Central memory CD8-positive, alpha-beta T cell (primary cell): ENCODE measurements around the gene CORIN.

Experiments
- ATAC-seq: fragments of 150-1000 bp; cut with Tn5 transposase; replicated peaks from 2 replicates; pipeline ENCODE4 v1.10.0; 2022; ENCODE audit warnings: mild to moderate bottlenecking, moderate FRiP score, moderate number of reproducible peaks; ENCODE audit not compliant: poor library complexity, severe bottlenecking; ENCODE audit errors: extremely low read depth
- DNase-seq, 2 donors: peaks; one replicate each; pipeline ENCODE4 v3.0.0; 2021; ENCODE audit warnings: low spot score in 2 of 2
- H3K27ac Mint-ChIP-seq: one replicate; pipeline ENCODE4 v1.8.0; 2022; ENCODE audit warnings: low read depth, mild to moderate bottlenecking, moderate library complexity, mixed read lengths
- H3K27me3 Mint-ChIP-seq: one replicate; pipeline ENCODE4 v1.8.0; 2022; ENCODE audit warnings: mixed read lengths
- H3K36me3 Mint-ChIP-seq: one replicate; pipeline ENCODE4 v1.8.0; 2022; ENCODE audit warnings: mild to moderate bottlenecking, moderate library complexity, mixed read lengths; ENCODE audit not compliant: insufficient read depth
- H3K4me1 Mint-ChIP-seq: one replicate; pipeline ENCODE4 v1.8.0; 2022; ENCODE audit warnings: mixed read lengths
- H3K4me3 Mint-ChIP-seq: one replicate; pipeline ENCODE4 v1.8.0; 2022; ENCODE audit warnings: mild to moderate bottlenecking, moderate library complexity, mixed read lengths
- H3K9me3 Mint-ChIP-seq: one replicate; pipeline ENCODE4 v1.8.0; 2022; ENCODE audit warnings: mixed read lengths

The CORIN gene

GRCh38 chr4:47829438-47829837, 8.4 kb downstream of the CORIN start:
- Mint-ChIP-seq H3K36me3 (no peaks in the 10 kb centered on the region), H3K4me1 (peaks cover 5% of the 10 kb centered on the region)
- no peak for ATAC-seq

GRCh38 chr4:47827343-47828047, 10.4 kb downstream of the CORIN start:
- H3K4me3 Mint-ChIP-seq = no peak overlapping the region
- no peak for DNase-seq
- peaks cover 5% of the 10 kb centered on the region for H3K4me1 Mint-ChIP-seq
- peak; percentile 63 for ATAC-seq
- H3K9me3 Mint-ChIP-seq = no peaks in the 10 kb centered on the region
- H3K27ac Mint-ChIP-seq = peak overlapping the region; percentile 9
- no peaks in the 10 kb centered on the region for H3K36me3 Mint-ChIP-seq
- peaks cover 4% of the 10 kb centered on the region for H3K27me3 Mint-ChIP-seq

More at GRCh38 chr4:47829438-47829837, 8.4 kb downstream of the CORIN start:
- Mint-ChIP-seq H3K4me3 (no peak overlapping the region), H3K9me3 (no peaks in the 10 kb centered on the region), H3K27me3 (no peaks in the 10 kb centered on the region), H3K27ac (no peak overlapping the region)
- no peak for DNase-seq

GRCh38 chr4:47824840-47825239, 13.0 kb downstream of the CORIN start:
- H3K36me3 Mint-ChIP-seq = no peaks in the 10 kb centered on the region
- H3K4me3 Mint-ChIP-seq = no peak overlapping the region
- peaks cover 20% of the 10 kb centered on the region for H3K27me3 Mint-ChIP-seq
- no peak for ATAC-seq
- no peak overlapping the region for H3K27ac Mint-ChIP-seq
- DNase-seq = no peak
- no peaks in the 10 kb centered on the region for H3K9me3 Mint-ChIP-seq
- H3K4me1 Mint-ChIP-seq = peaks cover 5% of the 10 kb centered on the region

GRCh38 chr4:47819178-47819577, 18.7 kb downstream of the CORIN start:
- Mint-ChIP-seq H3K4me3 (no peak overlapping the region), H3K9me3 (no peaks in the 10 kb centered on the region), H3K27ac (peak overlapping the region; percentile 14), H3K27me3 (peaks cover 33% of the 10 kb centered on the region), H3K36me3 (peaks cover 1% of the 10 kb centered on the region), H3K4me1 (peaks cover 7% of the 10 kb centered on the region)
- DNase-seq = no peak
- no peak for ATAC-seq

GRCh38 chr4:47817275-47817674, 20.6 kb downstream of the CORIN start:
- ATAC-seq (no peak), DNase-seq (no peak)
- Mint-ChIP-seq H3K27ac (no peak overlapping the region), H3K36me3 (peaks cover 1% of the 10 kb centered on the region), H3K9me3 (no peaks in the 10 kb centered on the region), H3K4me3 (no peak overlapping the region), H3K27me3 (peaks cover 40% of the 10 kb centered on the region), H3K4me1 (peaks cover 7% of the 10 kb centered on the region)

- Mint-ChIP-seq H3K4me1 (peaks cover 7% of the 10 kb centered on the region), H3K27ac (no peak overlapping the region), H3K9me3 (no peaks in the 10 kb centered on the region), H3K27me3 (peaks cover 37% of the 10 kb centered on the region), H3K4me3 (no peak overlapping the region), H3K36me3 (peaks cover 1% of the 10 kb centered on the region)
- ATAC-seq (no peak), DNase-seq (no peak)
Measured at GRCh38 chr4:47816748-47817147, 21.1 kb downstream of the CORIN start.

- Mint-ChIP-seq H3K9me3 (no peaks in the 10 kb centered on the region), H3K27me3 (peaks cover 41% of the 10 kb centered on the region), H3K4me1 (peaks cover 7% of the 10 kb centered on the region), H3K36me3 (peaks cover 3% of the 10 kb centered on the region), H3K27ac (no peak overlapping the region), H3K4me3 (no peak overlapping the region)
- ATAC-seq = no peak
- no peak for DNase-seq
Measured at GRCh38 chr4:47814618-47815295, 23.1 kb downstream of the CORIN start.

- Mint-ChIP-seq H3K27ac (no peak overlapping the region), H3K36me3 (peaks cover 2% of the 10 kb centered on the region), H3K9me3 (no peaks in the 10 kb centered on the region), H3K27me3 (peaks cover 32% of the 10 kb centered on the region), H3K4me1 (no peaks in the 10 kb centered on the region), H3K4me3 (no peak overlapping the region)
- DNase-seq = no peak
- ATAC-seq = no peak
Measured at GRCh38 chr4:47809654-47810203, 28.1 kb downstream of the CORIN start.

- Mint-ChIP-seq H3K27ac (no peak overlapping the region), H3K4me3 (no peak overlapping the region)
Measured at GRCh38 chr4:47804598-47804997, 33.3 kb downstream of the CORIN start.

GRCh38 chr4:47801481-47802002, 36.3 kb downstream of the CORIN start:
- no peaks in the 10 kb centered on the region for H3K36me3 Mint-ChIP-seq
- DNase-seq (no peak), ATAC-seq (no peak)
- H3K27ac Mint-ChIP-seq = no peak overlapping the region
- no peaks in the 10 kb centered on the region for H3K9me3 Mint-ChIP-seq
- H3K27me3 Mint-ChIP-seq = peaks cover 10% of the 10 kb centered on the region
- no peak overlapping the region for H3K4me3 Mint-ChIP-seq
- no peaks in the 10 kb centered on the region for H3K4me1 Mint-ChIP-seq

More at GRCh38 chr4:47804598-47804997, 33.3 kb downstream of the CORIN start:
- Mint-ChIP-seq H3K27me3 (peaks cover 10% of the 10 kb centered on the region), H3K36me3 (no peaks in the 10 kb centered on the region), H3K4me1 (no peaks in the 10 kb centered on the region), H3K9me3 (no peaks in the 10 kb centered on the region)
- ATAC-seq (no peak), DNase-seq (no peak)

GRCh38 chr4:47798165-47798564, 39.7 kb downstream of the CORIN start:
- DNase-seq (no peak), ATAC-seq (no peak)
- Mint-ChIP-seq H3K27me3 (peaks cover 10% of the 10 kb centered on the region), H3K9me3 (no peaks in the 10 kb centered on the region), H3K36me3 (no peaks in the 10 kb centered on the region), H3K4me1 (no peaks in the 10 kb centered on the region), H3K4me3 (no peak overlapping the region), H3K27ac (no peak overlapping the region)

- Mint-ChIP-seq H3K9me3 (no peaks in the 10 kb centered on the region), H3K27ac (no peak overlapping the region), H3K4me3 (no peak overlapping the region), H3K27me3 (peaks cover 10% of the 10 kb centered on the region), H3K36me3 (no peaks in the 10 kb centered on the region), H3K4me1 (no peaks in the 10 kb centered on the region)
- DNase-seq (no peak), ATAC-seq (no peak)
Measured at GRCh38 chr4:47791965-47792364, 45.9 kb downstream of the CORIN start.

- Mint-ChIP-seq H3K9me3 (no peaks in the 10 kb centered on the region), H3K4me1 (no peaks in the 10 kb centered on the region), H3K4me3 (no peak overlapping the region), H3K27ac (no peak overlapping the region), H3K27me3 (peaks cover 13% of the 10 kb centered on the region), H3K36me3 (no peaks in the 10 kb centered on the region)
- ATAC-seq = no peak
- no peak for DNase-seq
Measured at GRCh38 chr4:47790105-47790504, 47.8 kb downstream of the CORIN start.
